Lung (tissue), 12 donors: Measurements from ENCODE around the gene PSORS1C2. TPM values are rescaled to one million over a fixed set of nuclear protein-coding genes. Genes with fewer than 3 reads are reported as not detected.

ENCODE experiments used
- ATAC-seq: fragments of 200-7000 bp; cut with Tn5 transposase; one replicate; pipeline ENCODE4 v1.9.1; 2020; ENCODE audit warnings: moderate number of reproducible peaks; ENCODE audit not compliant: insufficient read depth, low FRiP score
- DNase-seq, 3 donors: peaks; one replicate each; pipeline ENCODE4 v3.0.0-alpha.2; 2013 to 2017
- H3K27ac ChIP-seq, 2 donors: one replicate each; pipeline ENCODE4 v1.5.1; 2013; ENCODE audit warnings: mild to moderate bottlenecking in 2 of 2, moderate library complexity in 2 of 2, control low read depth in 1 of 2, inconsistent platforms in 1 of 2, low read depth in 1 of 2, low read length in 1 of 2
- H3K27me3 ChIP-seq, 3 donors: one replicate each; pipeline ENCODE4 v1.5.1; 2013; ENCODE audit warnings: low read length in 2 of 3; ENCODE audit not compliant: control insufficient read depth in 3 of 3, insufficient read depth in 3 of 3
- H3K36me3 ChIP-seq, 4 donors: one replicate each; pipeline ENCODE4 v1.5.1; 2013; ENCODE audit warnings: low read length in 4 of 4, mild to moderate bottlenecking in 1 of 4, moderate library complexity in 1 of 4; ENCODE audit not compliant: control insufficient read depth in 4 of 4, insufficient read depth in 4 of 4
- H3K4me1 ChIP-seq, 5 donors: one replicate each; pipeline ENCODE4 v1.5.1; 2013; ENCODE audit warnings: low read length in 5 of 5, mild to moderate bottlenecking in 2 of 5, moderate library complexity in 1 of 5; ENCODE audit not compliant: control insufficient read depth in 5 of 5, insufficient read depth in 5 of 5
- H3K4me3 ChIP-seq: one replicate; pipeline ENCODE4 v1.5.1; 2013; ENCODE audit warnings: mild to moderate bottlenecking, control low read depth, moderate library complexity
- H3K9ac ChIP-seq, 2 donors: one replicate each; pipeline ENCODE4 v1.5.1; 2013; ENCODE audit warnings: low read length in 2 of 2, control low read depth in 1 of 2; ENCODE audit not compliant: insufficient read depth in 1 of 2
- H3K9me3 ChIP-seq, 4 donors: one replicate each; pipeline ENCODE4 v1.5.1; 2013; ENCODE audit warnings: low read length in 3 of 4, mild to moderate bottlenecking in 1 of 4, moderate library complexity in 1 of 4; ENCODE audit not compliant: control insufficient read depth in 4 of 4, insufficient read depth in 3 of 4
- CTCF ChIP-seq: IDR thresholded peaks from 2 replicates; pipeline ENCODE4 v1.5.1; 2012; ENCODE audit warnings: mild to moderate bottlenecking; ENCODE audit errors: control extremely low read depth, extremely low read depth
- WGBS, 2 donors: extraction: QIAGEN DNeasy Blood & Tissue Kit; methylation state at CpG; one replicate each; pipeline ENCODE4 v1.1.7; 2013; 5-methylcytosine and 5-hydroxymethylcytosine counted together
- polyA plus RNA-seq, 2 donors: library from polyadenylated mRNA; stranded (reverse); fragments of 200-250 nt; gene quantifications; one replicate each; pipeline ENCODE4 v1.2.1, GENCODE V29; 2013
- total RNA-seq, 2 donors: library from RNA; depleted of rRNA in 1 of 2; stranded (reverse); fragments of >200 nt in 1 of 2; gene quantifications; one replicate each; pipeline ENCODE4 v1.2.1, GENCODE V29; 2014 to 2021
- donor health status: control.
- donor health status: control.
- donor health status: Bipolar disorder and iron deficiency.
- donor health status: healthy.
- donor health status: DM: yes; HTN: yes; CAD: no.

Gene PSORS1C2
- total and polyA plus RNA-seq, 4 donors = not detected

- Histone ChIP-seq H3K27me3 (no peaks in the 10 kb centered on the region), H3K4me3 (no peak overlapping the region), H3K9me3 (no peaks in the 10 kb centered on the region), H3K27ac (peak overlapping the region; percentile 24 to 89), H3K4me1 (peaks cover 0 to 24% (median 0%) of the 10 kb centered on the region in 5 donors), H3K36me3 (no peaks in the 10 kb centered on the region), H3K9ac (no peak overlapping the region)
- DNase-seq (peak; percentile 47 to 89 (median 88)), ATAC-seq (peak; percentile 31)
- WGBS, 2 donors = 55 to 67% methylated on average over 15 to 16 of the region's 16 CpGs
- TF ChIP-seq CTCF = no peak
Observed at GRCh38 chr6:31122791-31123706, 15.8 kb downstream of the PSORS1C2 start.

- peaks cover 0 to 28% (median 0%) of the 10 kb centered on the region in 5 donors for H3K4me1 ChIP-seq
- H3K9ac ChIP-seq = no peak overlapping the region
- no peaks in the 10 kb centered on the region for H3K36me3 ChIP-seq
- DNase-seq (no peak), ATAC-seq (no peak)
- 89 to 95% methylated on average over 11 to 12 of the region's 12 CpGs for WGBS, 2 donors
- no peak overlapping the region for H3K4me3 ChIP-seq
- no peak overlapping the region for H3K27ac ChIP-seq
- no peak for TF ChIP-seq CTCF
- H3K27me3 ChIP-seq = no peaks in the 10 kb centered on the region
- H3K9me3 ChIP-seq = no peaks in the 10 kb centered on the region
Observed at GRCh38 chr6:31121131-31121790, 17.6 kb downstream of the PSORS1C2 start.

- H3K9ac ChIP-seq = no peak within 1 kb of the TSS
- ATAC-seq (no peak), DNase-seq (no peak)
- H3K36me3 ChIP-seq = no peaks in the 10 kb centered on the region
- 74 to 82% methylated on average over 22 to 26 of the region's 26 CpGs for WGBS, 2 donors
- H3K27me3 ChIP-seq = no peaks in the 10 kb centered on the region
- H3K4me1 ChIP-seq = peaks cover 0 to 28% (median 0%) of the 10 kb centered on the region in 5 donors
- no peak within 1 kb of the TSS for H3K4me3 ChIP-seq
- TF ChIP-seq CTCF = no peak
- H3K9me3 ChIP-seq = no peaks in the 10 kb centered on the region
- no peak within 1 kb of the TSS for H3K27ac ChIP-seq
Observed at GRCh38 chr6:31120151-31120915, 18.5 kb downstream of the PSORS1C2 start, which contains the start of gene CDSN. Gene CDSN (minus strand): TSS chr6:31120446. CDS start chr6:31120419, 27 bp downstream.
